ENCODE measurements around the gene PATJ.

DNA sequence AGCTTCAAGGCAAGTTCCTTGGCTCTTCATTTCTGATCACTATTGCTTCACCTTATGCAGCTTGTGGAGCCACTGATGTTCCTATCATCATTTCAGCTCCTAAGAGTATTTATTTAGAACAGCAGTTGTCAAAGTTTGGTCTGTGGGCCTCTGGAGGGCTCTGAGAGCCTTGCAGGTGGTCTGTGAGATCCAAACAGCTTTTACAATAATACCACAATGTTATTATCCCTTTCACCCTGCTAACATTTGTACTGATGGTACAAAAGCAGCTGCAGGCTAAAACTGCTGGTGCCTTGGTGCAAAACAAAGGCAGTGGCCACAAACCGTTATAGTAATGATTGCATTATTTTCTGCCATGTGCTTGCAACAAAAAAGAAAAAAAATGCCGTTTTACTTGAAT lies 33.8 kb downstream of the PATJ start:
- TF ChIP-seq ZNF777 (tag by site-specific recombination; IDR thresholded peaks at IDR 0.05; ENCODE audit: borderline replicate concordance) = no peak
- TF ChIP-seq, protein P1, sequence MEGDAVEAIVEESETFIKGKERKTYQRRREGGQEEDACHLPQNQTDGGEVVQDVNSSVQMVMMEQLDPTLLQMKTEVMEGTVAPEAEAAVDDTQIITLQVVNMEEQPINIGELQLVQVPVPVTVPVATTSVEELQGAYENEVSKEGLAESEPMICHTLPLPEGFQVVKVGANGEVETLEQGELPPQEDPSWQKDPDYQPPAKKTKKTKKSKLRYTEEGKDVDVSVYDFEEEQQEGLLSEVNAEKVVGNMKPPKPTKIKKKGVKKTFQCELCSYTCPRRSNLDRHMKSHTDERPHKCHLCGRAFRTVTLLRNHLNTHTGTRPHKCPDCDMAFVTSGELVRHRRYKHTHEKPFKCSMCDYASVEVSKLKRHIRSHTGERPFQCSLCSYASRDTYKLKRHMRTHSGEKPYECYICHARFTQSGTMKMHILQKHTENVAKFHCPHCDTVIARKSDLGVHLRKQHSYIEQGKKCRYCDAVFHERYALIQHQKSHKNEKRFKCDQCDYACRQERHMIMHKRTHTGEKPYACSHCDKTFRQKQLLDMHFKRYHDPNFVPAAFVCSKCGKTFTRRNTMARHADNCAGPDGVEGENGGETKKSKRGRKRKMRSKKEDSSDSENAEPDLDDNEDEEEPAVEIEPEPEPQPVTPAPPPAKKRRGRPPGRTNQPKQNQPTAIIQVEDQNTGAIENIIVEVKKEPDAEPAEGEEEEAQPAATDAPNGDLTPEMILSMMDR (tag by site-specific recombination; IDR thresholded peaks at IDR 0.05) = no peak
- TF ChIP-seq ZBTB7A (tag by site-specific recombination; IDR thresholded peaks at IDR 0.05; ENCODE audit: low read depth) = no peak
